Measurements from ENCODE around the gene HECTD1.

- TF ChIP-seq POLR2A (IDR thresholded peaks at IDR 0.05), result no peak
- no peak for TF ChIP-seq CTCF (IDR thresholded peaks at IDR 0.05)
- TF ChIP-seq POLR2AphosphoS5 (IDR thresholded peaks at IDR 0.05), result no peak
Observed at GRCh38 chr14:31197671-31198070, 9.9 kb downstream of the HECTD1 start.

Data from upper lobe of left lung (tissue), 4 donors.